ENCODE data around the gene CCDC68. TPM values are rescaled to one million over a fixed set of nuclear protein-coding genes. Genes with fewer than 3 reads are reported as not detected.

The CCDC68 gene, protein sequence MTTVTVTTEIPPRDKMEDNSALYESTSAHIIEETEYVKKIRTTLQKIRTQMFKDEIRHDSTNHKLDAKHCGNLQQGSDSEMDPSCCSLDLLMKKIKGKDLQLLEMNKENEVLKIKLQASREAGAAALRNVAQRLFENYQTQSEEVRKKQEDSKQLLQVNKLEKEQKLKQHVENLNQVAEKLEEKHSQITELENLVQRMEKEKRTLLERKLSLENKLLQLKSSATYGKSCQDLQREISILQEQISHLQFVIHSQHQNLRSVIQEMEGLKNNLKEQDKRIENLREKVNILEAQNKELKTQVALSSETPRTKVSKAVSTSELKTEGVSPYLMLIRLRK
- total RNA-seq = 0.28 and 1.3 TPM in 2 replicates
- 0.04 and 1.9 TPM in 2 replicates for polyA plus RNA-seq

DNA sequence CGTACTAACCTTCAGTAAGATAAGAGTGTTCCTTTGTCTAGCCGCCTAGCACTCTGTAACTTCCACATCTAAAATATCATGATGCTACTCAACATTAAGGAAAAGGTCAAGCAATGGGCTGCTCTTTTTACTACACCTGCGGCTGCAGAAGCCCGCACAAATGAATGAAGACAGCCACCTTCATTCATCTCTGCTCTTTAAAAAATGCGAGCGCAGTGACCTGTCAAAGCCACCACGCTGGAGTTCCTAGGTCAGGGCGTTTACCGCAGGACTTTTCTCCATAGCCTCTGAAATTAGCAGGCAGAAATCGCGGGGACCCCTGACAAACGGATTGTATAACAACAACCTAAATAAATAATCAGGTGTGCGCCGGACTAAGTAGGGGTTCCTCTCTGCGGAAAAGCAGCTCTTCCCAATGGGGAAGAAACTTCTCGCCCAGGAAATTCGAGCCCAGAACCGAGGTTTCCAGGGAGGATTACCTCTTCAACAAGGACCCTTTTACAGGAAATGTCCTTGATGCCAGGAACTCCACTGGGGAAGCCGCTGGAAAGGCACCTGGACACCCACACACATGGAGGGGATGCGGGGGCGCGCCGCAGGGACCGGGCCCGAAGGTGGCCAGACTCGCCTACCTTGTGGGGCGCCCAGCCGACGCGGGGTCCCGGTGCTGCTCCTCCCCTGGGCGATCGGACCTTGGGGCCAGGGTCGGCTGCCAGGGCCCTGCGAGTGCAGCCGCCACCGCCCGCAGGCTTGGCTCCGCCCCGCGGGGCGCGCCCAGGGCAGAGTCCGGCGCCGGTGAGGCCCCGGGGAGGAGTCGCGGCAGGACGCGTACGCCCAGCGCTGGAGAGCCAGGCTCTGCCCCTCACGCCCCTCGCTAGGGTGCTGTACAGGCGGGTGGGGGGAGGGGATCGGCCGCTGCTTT lies at the start of gene CCDC68:
TSS of gene CCDC68 (minus strand) at position 758 of the 922 bp plus-strand sequence. CDS start 16,670 bp downstream, outside the sequence.
- Histone ChIP-seq H3K27ac (no peak within 1 kb of the TSS), H3K27me3 (peaks cover 17% of the 10 kb centered on the region), H3K36me3 (no peaks in the 10 kb centered on the region), H3K4me1 (ENCODE audit: low read depth) (no peaks in the 10 kb centered on the region), H3K9me3 (ENCODE audit: low read depth) (no peaks in the 10 kb centered on the region), H3K4me3 (peak within 1 kb of the TSS; percentile 29)
- DNase-seq (ENCODE audit: low read depth in 1 of 2, low spot score in 1 of 2) = peak; percentile 57 to 76
- TF ChIP-seq, protein P1, sequence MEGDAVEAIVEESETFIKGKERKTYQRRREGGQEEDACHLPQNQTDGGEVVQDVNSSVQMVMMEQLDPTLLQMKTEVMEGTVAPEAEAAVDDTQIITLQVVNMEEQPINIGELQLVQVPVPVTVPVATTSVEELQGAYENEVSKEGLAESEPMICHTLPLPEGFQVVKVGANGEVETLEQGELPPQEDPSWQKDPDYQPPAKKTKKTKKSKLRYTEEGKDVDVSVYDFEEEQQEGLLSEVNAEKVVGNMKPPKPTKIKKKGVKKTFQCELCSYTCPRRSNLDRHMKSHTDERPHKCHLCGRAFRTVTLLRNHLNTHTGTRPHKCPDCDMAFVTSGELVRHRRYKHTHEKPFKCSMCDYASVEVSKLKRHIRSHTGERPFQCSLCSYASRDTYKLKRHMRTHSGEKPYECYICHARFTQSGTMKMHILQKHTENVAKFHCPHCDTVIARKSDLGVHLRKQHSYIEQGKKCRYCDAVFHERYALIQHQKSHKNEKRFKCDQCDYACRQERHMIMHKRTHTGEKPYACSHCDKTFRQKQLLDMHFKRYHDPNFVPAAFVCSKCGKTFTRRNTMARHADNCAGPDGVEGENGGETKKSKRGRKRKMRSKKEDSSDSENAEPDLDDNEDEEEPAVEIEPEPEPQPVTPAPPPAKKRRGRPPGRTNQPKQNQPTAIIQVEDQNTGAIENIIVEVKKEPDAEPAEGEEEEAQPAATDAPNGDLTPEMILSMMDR (IDR thresholded peaks at IDR 0.05; ENCODE audit: low read depth, low read length) = no peak

DNA sequence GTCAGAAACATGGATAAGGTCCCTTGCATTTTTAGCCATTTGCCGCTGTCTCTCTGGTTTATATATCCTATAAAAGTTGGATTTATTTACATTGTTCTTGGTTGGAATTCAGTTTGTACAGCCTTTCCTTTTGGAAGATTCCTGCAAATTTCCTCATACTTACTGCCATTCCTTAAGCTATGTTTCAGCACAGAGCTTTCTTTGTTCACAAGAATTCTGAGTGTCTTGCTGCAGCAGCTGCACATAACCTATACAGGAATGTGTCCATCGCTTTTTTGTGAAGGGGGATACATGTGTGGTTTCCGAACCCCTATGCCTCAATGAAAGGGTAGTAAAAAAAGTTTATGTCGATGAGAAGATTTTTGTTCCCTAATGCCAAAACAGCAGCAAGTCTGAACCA lies 48.3 kb upstream of the CCDC68 start:
- no peaks in the 10 kb centered on the region for H3K9me3 ChIP-seq (ENCODE audit: low read depth)
- peak in 1 of 2 donors; percentile 26 for DNase-seq (ENCODE audit: low read depth in 1 of 2, low spot score in 1 of 2)
- H3K27ac ChIP-seq = no peak overlapping the region
- no peaks in the 10 kb centered on the region for H3K27me3 ChIP-seq
- TF ChIP-seq, protein P1 (IDR thresholded peaks at IDR 0.05; ENCODE audit: low read depth, low read length) = no peak
- H3K4me3 ChIP-seq = no peak overlapping the region
- H3K36me3 ChIP-seq = no peaks in the 10 kb centered on the region
- no peaks in the 10 kb centered on the region for H3K4me1 ChIP-seq (ENCODE audit: low read depth)

DNA sequence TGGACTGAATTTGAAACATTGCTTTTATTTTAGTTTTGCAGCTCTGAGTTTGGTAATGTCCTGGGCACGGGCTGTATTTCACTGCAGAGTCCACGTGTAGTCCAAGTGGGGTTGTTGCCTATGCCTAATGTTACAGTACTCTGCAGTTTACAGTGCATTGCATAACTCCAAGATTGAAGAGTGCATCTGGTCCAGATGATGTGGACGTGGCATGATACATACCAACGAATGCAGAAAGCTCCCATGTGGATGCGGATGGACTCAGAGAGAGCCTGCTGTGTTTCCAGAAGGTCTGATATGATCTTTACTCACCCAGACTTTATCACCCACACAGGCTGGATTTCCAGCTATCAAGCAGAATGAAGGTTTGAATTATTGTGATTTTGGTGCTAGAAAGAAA lies 44.4 kb upstream of the CCDC68 start:
- H3K27me3 ChIP-seq = no peaks in the 10 kb centered on the region
- H3K36me3 ChIP-seq = no peaks in the 10 kb centered on the region
- no peaks in the 10 kb centered on the region for H3K4me1 ChIP-seq (ENCODE audit: low read depth)
- no peak overlapping the region for H3K4me3 ChIP-seq
- no peak for DNase-seq (ENCODE audit: low read depth in 1 of 2, low spot score in 1 of 2)
- TF ChIP-seq, protein P1 (IDR thresholded peaks at IDR 0.05; ENCODE audit: low read depth, low read length) = no peak
- H3K9me3 ChIP-seq (ENCODE audit: low read depth) = no peaks in the 10 kb centered on the region
- no peak overlapping the region for H3K27ac ChIP-seq

DNA sequence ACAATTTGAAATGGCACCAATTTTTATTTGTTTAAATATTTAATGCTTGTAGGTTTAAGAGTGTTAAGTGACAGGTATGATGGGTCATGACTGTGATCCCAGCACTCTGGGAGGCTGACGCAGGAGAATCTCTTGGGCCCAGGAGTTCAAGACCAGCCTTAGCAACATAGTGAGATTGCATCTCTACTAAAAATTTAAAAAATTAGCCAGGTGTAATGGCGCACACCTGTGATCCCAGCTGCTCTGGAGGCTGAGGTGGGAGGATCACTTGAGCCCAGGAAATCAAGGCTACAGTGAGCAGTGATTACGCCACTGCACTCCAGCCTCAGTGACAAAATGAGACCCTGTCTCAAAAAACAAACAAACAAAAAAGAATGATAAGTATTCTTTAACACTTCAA lies 43.0 kb upstream of the CCDC68 start:
- Histone ChIP-seq H3K27me3 (no peaks in the 10 kb centered on the region), H3K9me3 (ENCODE audit: low read depth) (no peaks in the 10 kb centered on the region), H3K4me3 (no peak overlapping the region), H3K27ac (no peak overlapping the region), H3K4me1 (ENCODE audit: low read depth) (no peaks in the 10 kb centered on the region), H3K36me3 (no peaks in the 10 kb centered on the region)
- no peak for DNase-seq (ENCODE audit: low read depth in 1 of 2, low spot score in 1 of 2)
- TF ChIP-seq, protein P1 (IDR thresholded peaks at IDR 0.05; ENCODE audit: low read depth, low read length) = no peak

DNA sequence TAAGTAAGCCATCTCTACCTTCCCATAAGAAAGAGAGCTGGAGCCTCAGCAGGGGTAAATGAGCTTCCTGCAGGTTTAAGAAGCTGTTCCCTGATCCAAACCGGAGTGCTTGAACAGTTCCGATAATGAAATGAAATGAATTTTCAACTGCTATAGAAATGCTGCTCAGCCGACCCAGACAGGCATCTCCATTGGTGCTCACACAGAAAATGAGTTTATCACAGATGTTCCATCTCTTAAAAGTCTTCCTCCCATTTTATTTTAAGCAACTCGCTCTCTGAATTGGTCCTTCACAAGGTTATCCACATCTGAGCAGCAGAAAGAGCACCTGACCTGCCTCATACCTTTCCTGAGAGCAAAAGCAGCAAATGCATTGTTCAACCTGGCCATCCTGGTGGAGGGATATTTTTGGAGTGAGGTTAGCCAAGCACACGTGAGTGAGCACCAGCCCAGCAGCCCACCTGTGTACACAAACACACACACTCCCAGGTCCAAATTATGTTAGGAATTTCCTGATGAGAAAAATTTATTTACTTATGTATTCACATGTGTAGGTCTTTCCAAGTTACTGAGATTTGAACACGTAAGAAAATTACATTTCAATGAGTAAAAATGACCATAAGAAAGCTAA lies 42.2 kb upstream of the CCDC68 start:
- DNase-seq (ENCODE audit: low read depth in 1 of 2, low spot score in 1 of 2) = no peak
- Histone ChIP-seq H3K4me3 (no peak overlapping the region), H3K36me3 (no peaks in the 10 kb centered on the region), H3K27ac (no peak overlapping the region), H3K4me1 (ENCODE audit: low read depth) (no peaks in the 10 kb centered on the region), H3K9me3 (ENCODE audit: low read depth) (no peaks in the 10 kb centered on the region), H3K27me3 (no peaks in the 10 kb centered on the region)
- TF ChIP-seq, protein P1 (IDR thresholded peaks at IDR 0.05; ENCODE audit: low read depth, low read length) = no peak

All from cardiac muscle cell (in vitro differentiated cells and primary cell).